HG03045 (cell line): ENCODE measurements around the gene RTL10.

Experiments used
- ATAC-seq: cut with Tn5 transposase; IDR thresholded peaks from one replicate; pipeline ENCODE4 v1.9.1; 2021; ENCODE audit warnings: mild to moderate bottlenecking, moderate library complexity; ENCODE audit not compliant: unreplicated experiment

RTL10 gene

GRCh38 chr22:19811811-19812771 lies 42.6 kb downstream of the RTL10 start:
- no peak for ATAC-seq

GRCh38 chr22:19811211-19811621 lies 43.5 kb downstream of the RTL10 start:
- no peak for ATAC-seq

DNA sequence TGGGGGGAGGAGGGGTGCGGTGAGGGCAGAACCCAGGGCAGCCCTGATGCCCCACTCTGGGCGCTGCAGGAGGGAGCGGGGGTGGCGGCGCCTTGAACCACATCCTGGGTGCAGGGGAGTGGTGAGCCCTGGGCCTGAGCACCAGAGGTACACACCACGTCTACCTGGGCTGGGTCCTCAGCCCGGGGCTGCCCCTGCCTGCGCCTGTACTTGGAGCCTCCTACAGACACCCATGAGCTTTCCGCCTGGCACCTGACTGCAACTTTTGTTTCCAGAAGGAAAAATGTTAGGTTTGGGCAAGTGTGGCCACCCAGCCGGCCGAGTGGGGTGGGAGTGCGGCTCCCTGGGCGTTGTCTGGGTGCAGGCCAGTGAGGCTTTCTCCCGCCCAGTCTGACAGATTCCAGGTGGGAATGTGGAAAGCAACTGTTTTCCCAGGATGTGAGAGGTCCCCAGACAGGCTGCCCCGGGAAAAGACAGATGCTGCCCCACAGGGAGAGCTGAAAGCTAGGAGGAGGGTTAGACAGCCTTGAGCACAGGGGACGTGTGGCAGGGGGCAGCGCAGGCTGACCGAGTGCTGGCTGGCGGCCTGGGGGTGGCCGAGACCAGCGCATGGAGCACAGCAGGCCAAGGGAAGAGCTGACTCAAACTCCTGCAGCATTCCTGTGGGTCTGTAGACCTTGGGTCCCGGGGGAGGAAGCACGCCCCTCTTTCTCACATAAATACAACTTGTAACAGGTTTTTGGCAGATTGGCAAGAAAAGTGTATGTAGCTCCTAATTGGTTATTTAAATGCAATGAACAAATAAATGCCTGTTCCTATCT lies 44.1 kb downstream of the RTL10 start:
- ATAC-seq: no peak

GRCh38 chr22:19809741-19810140 lies 44.9 kb downstream of the RTL10 start:
- ATAC-seq: no peak

DNA sequence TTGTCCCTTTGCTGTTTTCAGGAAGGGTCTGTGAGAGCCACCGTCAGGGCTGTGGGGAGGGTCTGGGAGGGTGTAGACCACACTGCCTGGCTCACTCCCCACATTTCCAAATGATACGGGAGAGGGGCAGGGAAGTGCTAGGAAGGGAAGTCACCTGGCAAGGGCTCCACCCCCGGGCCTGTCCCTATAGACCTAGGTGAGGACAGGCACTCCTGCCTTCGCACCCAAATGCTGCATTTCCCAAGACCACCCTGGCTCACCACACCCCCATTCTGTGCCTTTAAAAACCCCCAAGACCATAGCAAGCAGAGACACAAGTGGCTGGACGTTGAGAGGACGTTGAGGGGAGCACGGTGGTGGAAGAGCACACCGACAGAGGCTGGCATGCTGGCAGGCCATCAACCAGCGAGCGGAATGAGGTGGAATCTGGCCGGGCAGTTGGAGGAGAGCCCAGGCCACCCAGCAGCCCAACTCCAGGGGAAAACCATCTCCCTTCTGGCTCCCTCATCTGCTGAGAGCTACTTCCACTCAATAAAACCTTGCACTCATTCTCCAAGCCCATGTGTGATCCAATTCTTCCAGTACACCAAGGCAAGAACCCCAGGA lies 45.7 kb downstream of the RTL10 start:
- no peak for ATAC-seq

DNA sequence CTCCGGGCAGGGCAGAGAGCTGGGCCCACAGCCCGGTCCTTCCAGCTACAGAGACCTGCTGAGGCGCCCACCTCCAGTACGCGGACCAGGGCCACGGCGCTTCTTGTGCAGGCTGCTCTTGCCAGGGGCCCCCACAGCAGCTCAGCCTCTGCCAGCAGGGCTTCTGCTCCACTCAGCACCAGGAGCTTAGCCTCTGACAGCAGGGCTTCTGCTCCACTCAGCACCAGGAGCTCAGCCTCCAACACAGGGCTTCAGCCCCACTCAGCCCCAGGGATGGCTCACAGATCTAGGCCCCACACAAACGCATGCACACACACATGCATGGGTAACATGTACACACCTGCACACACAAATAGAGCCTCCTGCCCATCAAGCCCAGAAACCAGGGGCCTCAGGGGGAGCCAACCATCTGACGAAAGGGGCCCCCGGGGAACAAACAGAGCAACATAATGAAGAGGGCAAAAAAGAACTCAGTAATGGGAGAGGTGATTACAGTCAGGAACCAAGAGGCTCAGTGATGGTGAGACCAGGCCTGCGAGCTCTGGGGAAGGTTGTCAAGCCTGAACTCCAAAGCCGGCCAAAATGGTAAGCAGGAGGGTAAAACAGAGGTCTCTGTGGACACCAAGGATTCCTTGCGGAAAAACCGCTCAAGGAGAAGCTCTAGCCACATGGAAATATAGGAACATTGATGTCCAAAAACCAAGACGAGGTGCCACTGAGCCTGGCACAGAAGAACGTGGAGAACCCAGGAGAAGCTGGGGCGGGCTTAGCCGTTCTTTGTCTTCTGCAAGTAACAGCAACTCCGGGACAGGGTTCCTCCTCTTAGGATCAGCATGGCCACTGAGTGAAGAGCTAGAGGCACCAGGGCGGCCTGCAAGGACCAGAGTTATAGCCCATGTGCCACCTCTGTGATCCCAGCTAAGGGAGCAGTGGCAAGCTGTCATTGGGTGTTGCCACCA lies 46.5 kb downstream of the RTL10 start:
- ATAC-seq: no peak

DNA sequence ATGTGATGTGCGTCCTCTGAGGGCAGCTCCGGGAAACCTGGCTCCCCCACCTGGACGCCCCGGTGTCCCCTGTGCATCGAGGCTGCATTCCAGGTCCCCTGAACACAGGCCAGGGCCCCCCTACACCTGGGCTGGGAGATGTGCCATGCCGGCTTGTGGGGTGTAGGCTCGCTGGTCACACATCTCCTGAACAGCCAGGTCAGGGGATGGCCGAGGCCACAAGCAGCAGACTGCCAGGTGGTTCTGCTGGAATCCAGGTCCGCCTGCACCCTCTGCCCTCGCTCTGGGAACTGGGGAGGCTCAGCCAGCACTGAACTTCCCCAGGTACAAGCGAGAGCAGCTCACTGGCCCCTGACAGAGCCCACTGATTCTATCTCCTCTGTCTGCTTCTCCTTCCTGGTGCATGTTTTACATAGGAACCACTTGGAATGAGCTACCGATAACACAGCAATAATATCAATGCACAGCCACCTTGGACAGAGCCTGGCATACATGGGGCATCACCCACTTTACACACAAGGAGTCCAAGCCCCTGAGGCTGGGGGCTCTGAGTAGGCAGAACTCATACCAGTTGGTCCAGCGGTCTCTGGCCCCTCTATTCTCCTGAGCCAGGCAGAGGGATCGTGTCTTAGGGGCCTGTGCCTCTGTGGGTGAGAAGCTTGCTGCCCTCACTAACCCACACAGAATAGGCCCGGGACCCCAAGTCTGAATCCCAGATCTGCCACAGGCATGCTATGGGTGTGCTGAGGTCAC lies 47.3 kb downstream of the RTL10 start:
- ATAC-seq: no peak

GRCh38 chr22:19806213-19807160 lies 48.2 kb downstream of the RTL10 start:
- ATAC-seq: no peak

- no peak for ATAC-seq
Measured at GRCh38 chr22:19805821-19806212, 48.9 kb downstream of the RTL10 start.
